ENCODE data around the gene TMEM259.

TMEM259 gene

DNA sequence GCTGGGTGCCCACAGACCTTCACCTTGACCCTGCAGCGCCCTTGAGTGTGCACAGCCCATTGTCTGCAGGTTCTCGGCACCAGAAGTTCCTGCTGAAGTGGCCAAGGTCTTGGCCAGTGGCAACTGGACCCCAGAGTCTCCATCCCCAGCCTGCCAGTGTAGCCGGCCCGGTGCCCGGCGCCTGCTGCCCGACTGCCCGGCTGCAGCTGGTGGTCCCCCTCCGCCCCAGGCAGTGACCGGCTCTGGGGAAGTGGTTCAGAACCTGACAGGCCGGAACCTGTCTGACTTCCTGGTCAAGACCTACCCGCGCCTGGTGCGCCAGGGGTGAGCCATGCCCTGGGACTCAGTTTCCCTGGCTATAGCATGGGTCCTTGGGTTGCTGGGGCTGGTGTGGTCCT is 34.1 kb upstream of the TMEM259 start:
- no peak overlapping the region for H3K4me3 ChIP-seq (replicated peaks; ENCODE audit: insufficient read depth, low read length)

DNA sequence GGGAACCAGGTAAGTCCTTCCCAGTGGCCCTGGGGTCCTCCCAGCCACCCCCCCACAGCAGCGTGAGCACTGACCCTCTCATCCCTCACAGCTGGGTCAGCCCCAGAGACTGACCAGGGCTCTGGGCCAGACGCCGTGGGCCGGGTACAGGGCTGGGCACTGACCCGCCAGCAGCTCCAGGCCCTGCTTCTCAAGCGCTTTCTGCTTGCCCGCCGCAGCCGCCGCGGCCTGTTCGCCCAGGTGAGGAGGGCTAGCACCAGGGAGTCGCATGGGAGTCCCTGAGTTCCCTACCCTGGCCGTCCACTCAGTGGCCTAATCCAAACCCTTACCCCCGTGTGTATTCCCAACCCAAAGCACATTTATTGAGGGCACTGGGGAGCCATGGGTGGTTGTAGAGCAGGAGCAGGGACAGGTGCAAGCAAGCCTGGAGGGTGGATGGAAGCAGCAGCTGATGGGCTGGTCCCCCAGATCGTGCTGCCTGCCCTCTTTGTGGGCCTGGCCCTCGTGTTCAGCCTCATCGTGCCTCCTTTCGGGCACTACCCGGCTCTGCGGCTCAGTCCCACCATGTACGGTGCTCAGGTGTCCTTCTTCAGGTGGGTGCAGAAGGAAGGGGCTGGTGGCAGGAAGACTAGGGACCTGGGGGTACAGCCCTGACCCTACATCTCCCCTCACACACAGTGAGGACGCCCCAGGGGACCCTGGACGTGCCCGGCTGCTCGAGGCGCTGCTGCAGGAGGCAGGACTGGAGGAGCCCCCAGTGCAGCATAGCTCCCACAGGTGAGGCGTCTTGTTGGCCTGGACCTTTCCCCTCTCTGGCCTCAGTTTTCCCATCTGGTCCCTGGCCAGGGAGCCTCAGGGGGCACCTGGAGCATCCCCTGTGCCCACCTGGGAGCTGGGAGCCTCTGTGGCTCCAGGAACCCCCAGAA is 33.4 kb upstream of the TMEM259 start:
- TF ChIP-seq, protein P1, sequence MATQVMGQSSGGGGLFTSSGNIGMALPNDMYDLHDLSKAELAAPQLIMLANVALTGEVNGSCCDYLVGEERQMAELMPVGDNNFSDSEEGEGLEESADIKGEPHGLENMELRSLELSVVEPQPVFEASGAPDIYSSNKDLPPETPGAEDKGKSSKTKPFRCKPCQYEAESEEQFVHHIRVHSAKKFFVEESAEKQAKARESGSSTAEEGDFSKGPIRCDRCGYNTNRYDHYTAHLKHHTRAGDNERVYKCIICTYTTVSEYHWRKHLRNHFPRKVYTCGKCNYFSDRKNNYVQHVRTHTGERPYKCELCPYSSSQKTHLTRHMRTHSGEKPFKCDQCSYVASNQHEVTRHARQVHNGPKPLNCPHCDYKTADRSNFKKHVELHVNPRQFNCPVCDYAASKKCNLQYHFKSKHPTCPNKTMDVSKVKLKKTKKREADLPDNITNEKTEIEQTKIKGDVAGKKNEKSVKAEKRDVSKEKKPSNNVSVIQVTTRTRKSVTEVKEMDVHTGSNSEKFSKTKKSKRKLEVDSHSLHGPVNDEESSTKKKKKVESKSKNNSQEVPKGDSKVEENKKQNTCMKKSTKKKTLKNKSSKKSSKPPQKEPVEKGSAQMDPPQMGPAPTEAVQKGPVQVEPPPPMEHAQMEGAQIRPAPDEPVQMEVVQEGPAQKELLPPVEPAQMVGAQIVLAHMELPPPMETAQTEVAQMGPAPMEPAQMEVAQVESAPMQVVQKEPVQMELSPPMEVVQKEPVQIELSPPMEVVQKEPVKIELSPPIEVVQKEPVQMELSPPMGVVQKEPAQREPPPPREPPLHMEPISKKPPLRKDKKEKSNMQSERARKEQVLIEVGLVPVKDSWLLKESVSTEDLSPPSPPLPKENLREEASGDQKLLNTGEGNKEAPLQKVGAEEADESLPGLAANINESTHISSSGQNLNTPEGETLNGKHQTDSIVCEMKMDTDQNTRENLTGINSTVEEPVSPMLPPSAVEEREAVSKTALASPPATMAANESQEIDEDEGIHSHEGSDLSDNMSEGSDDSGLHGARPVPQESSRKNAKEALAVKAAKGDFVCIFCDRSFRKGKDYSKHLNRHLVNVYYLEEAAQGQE (IDR thresholded peaks at IDR 0.05; ENCODE audit: insufficient replicate concordance, low read depth), result no peak
- TF ChIP-seq SPI1 (IDR thresholded peaks at IDR 0.05; ENCODE audit: borderline replicate concordance, low read depth), result no peak
- no peak for TF ChIP-seq GABPA (IDR thresholded peaks at IDR 0.05; ENCODE audit: low read depth)
- no peak for TF ChIP-seq POLR2AphosphoS5 (IDR thresholded peaks at IDR 0.05; ENCODE audit: low read depth)
- TF ChIP-seq, protein P2, sequence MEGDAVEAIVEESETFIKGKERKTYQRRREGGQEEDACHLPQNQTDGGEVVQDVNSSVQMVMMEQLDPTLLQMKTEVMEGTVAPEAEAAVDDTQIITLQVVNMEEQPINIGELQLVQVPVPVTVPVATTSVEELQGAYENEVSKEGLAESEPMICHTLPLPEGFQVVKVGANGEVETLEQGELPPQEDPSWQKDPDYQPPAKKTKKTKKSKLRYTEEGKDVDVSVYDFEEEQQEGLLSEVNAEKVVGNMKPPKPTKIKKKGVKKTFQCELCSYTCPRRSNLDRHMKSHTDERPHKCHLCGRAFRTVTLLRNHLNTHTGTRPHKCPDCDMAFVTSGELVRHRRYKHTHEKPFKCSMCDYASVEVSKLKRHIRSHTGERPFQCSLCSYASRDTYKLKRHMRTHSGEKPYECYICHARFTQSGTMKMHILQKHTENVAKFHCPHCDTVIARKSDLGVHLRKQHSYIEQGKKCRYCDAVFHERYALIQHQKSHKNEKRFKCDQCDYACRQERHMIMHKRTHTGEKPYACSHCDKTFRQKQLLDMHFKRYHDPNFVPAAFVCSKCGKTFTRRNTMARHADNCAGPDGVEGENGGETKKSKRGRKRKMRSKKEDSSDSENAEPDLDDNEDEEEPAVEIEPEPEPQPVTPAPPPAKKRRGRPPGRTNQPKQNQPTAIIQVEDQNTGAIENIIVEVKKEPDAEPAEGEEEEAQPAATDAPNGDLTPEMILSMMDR (IDR thresholded peaks at IDR 0.05; ENCODE audit: insufficient read depth, low read length), result no peak
- Histone ChIP-seq H3K27me3 (ENCODE audit: insufficient read depth, poor library complexity, severe bottlenecking) (no peaks in the 10 kb centered on the region), H3K4me3 (replicated peaks; ENCODE audit: insufficient read depth, low read length) (no peak overlapping the region), H3K27ac (replicated peaks) (no peak overlapping the region)
- DNase-seq (ENCODE audit: low read depth in 1 of 2, low spot score in 1 of 2), result no peak

More for the DNA sequence above, 34.1 kb upstream of the TMEM259 start:
- Histone ChIP-seq H3K27me3 (ENCODE audit: insufficient read depth, poor library complexity, severe bottlenecking) (no peaks in the 10 kb centered on the region), H3K27ac (replicated peaks) (no peak overlapping the region)
- DNase-seq (ENCODE audit: low read depth in 1 of 2, low spot score in 1 of 2), result no peak
- TF ChIP-seq, protein P2 (IDR thresholded peaks at IDR 0.05; ENCODE audit: insufficient read depth, low read length), result no peak
- no peak for TF ChIP-seq GABPA (IDR thresholded peaks at IDR 0.05; ENCODE audit: low read depth)
- TF ChIP-seq, protein P1 (IDR thresholded peaks at IDR 0.05; ENCODE audit: insufficient replicate concordance, low read depth), result no peak
- TF ChIP-seq SPI1 (IDR thresholded peaks at IDR 0.05; ENCODE audit: borderline replicate concordance, low read depth), result no peak

DNA sequence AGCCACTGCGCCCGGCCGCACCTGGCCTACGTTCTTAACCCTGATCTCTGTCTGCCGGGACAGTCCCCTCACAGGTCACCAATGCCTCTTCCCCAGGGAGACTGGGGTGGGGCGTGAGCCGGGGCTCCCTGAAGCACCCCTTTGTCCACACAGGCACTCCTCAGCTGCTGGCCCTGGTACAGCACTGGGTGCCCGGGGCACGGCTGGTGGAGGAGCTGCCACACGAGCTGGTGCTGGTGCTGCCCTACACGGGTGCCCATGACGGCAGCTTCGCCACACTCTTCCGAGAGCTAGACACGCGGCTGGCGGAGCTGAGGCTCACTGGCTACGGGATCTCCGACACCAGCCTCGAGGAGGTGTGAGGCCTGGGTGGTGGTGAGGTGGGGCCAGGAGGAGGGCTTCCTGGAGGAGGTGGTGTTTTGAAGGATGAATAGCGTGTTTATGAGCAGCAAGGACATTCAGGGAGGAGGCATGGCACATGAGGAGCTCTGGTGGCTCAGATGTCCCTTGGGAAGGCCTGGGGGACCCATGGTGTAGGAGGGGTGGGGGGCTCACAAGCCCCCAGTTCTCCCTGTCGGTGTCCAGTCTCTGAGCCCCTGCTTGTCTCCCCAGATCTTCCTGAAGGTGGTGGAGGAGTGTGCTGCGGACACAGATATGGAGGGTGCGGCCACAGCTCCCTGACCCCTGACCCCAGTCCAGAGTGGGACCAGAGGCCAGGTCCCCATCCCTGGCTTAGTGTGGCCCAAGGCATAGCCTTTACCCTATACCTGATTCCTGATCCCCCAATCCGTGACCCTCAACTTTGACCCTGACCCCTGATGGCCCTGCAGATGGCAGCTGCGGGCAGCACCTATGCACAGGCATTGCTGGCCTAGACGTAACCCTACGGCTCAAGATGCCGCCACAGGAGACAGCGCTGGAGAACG is 32.5 kb upstream of the TMEM259 start:
- no peak for DNase-seq (ENCODE audit: low read depth in 1 of 2, low spot score in 1 of 2)
- TF ChIP-seq SPI1 (IDR thresholded peaks at IDR 0.05; ENCODE audit: borderline replicate concordance, low read depth), result no peak
- TF ChIP-seq POLR2AphosphoS5 (IDR thresholded peaks at IDR 0.05; ENCODE audit: low read depth), result no peak
- TF ChIP-seq, protein P1 (IDR thresholded peaks at IDR 0.05; ENCODE audit: insufficient replicate concordance, low read depth), result no peak
- TF ChIP-seq, protein P2 (IDR thresholded peaks at IDR 0.05; ENCODE audit: insufficient read depth, low read length), result no peak
- TF ChIP-seq GABPA (IDR thresholded peaks at IDR 0.05; ENCODE audit: low read depth), result no peak
- H3K27ac ChIP-seq (replicated peaks), result no peak overlapping the region
- no peaks in the 10 kb centered on the region for H3K27me3 ChIP-seq (ENCODE audit: insufficient read depth, poor library complexity, severe bottlenecking)
- H3K4me3 ChIP-seq (replicated peaks; ENCODE audit: insufficient read depth, low read length), result no peak overlapping the region
